ENCODE data around the gene DENND11.

DNA sequence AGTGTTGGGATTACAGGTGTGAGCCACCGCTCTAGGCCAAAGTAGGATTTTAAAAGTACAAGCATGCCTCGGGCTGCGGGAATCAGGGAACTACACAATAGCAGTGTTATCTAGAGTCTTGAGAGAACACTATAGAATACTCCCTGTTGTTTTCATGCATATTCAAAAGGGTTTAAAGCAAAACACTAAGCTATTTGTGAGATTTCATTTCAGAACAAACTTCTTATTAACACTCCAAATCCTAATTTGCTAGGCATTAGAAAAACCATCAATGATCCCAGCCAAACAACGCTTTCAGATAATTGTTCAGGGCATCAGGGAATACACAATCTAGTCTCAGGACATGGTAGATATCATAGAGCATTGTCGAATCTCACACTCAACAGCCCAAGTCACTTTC lies 13.9 kb downstream of the DENND11 start:
- no peak for TF ChIP-seq POLR2A (IDR thresholded peaks at IDR 0.05; ENCODE audit: low read depth, low read length)
- TF ChIP-seq, protein P1, sequence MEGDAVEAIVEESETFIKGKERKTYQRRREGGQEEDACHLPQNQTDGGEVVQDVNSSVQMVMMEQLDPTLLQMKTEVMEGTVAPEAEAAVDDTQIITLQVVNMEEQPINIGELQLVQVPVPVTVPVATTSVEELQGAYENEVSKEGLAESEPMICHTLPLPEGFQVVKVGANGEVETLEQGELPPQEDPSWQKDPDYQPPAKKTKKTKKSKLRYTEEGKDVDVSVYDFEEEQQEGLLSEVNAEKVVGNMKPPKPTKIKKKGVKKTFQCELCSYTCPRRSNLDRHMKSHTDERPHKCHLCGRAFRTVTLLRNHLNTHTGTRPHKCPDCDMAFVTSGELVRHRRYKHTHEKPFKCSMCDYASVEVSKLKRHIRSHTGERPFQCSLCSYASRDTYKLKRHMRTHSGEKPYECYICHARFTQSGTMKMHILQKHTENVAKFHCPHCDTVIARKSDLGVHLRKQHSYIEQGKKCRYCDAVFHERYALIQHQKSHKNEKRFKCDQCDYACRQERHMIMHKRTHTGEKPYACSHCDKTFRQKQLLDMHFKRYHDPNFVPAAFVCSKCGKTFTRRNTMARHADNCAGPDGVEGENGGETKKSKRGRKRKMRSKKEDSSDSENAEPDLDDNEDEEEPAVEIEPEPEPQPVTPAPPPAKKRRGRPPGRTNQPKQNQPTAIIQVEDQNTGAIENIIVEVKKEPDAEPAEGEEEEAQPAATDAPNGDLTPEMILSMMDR (IDR thresholded peaks at IDR 0.05; ENCODE audit: extremely low read depth in 1 of 2, insufficient read depth in 1 of 2, low read depth in 1 of 2, low read length in 2 of 2): no peak
- TF ChIP-seq EZH2 (IDR thresholded peaks at IDR 0.05; ENCODE audit: borderline replicate concordance, low read depth, low read length, severe bottlenecking): no peak
- no peak for TF ChIP-seq JUN (IDR thresholded peaks at IDR 0.05; ENCODE audit: borderline replicate concordance, insufficient read depth, insufficient read length, low read depth)
- no peak for TF ChIP-seq POLR2AphosphoS5 (IDR thresholded peaks at IDR 0.05; ENCODE audit: insufficient read depth, low read depth, low read length)
- TF ChIP-seq GATA2 (IDR thresholded peaks at IDR 0.05; ENCODE audit: insufficient read depth, insufficient read length, low read depth, low read length): no peak
- TF ChIP-seq, protein P2, sequence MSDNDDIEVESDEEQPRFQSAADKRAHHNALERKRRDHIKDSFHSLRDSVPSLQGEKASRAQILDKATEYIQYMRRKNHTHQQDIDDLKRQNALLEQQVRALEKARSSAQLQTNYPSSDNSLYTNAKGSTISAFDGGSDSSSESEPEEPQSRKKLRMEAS (IDR thresholded peaks at IDR 0.05; ENCODE audit: insufficient read depth, insufficient read length): no peak
- no peak for TF ChIP-seq MYC (IDR thresholded peaks at IDR 0.05; ENCODE audit: low read depth, low read length)
- no peak for TF ChIP-seq FOS (IDR thresholded peaks at IDR 0.05; ENCODE audit: borderline replicate concordance, insufficient read depth, low read length)
